KOPT-K1 (cell line): Measurements from ENCODE around the gene TBC1D32.
"Not testable (repeated sequence)": the region's sequence is repeated elsewhere in the genome, so short reads cannot be mapped to it uniquely, and the experiment has no call there.

Source experiments
- H3K27ac ChIP-seq: fragments of 200-600 bp; sonication (generic); 2 replicates; pipeline ENCODE4 v1.5.1; 2016; ENCODE audit warnings: antibody characterized with exemption, mild to moderate bottlenecking, low read depth, low read length; ENCODE audit not compliant: poor library complexity, severe bottlenecking
- H3K36me3 ChIP-seq: fragments of 200-600 bp; sonication (generic); 2 replicates; pipeline ENCODE4 v1.5.1; 2017; ENCODE audit warnings: antibody characterized with exemption, mild to moderate bottlenecking, low read length, moderate library complexity; ENCODE audit not compliant: insufficient read depth
- H3K9me3 ChIP-seq: fragments of 200-600 bp; sonication (generic); 2 replicates; pipeline ENCODE4 v1.5.1; 2017; ENCODE audit warnings: antibody characterized with exemption, low read length, mild to moderate bottlenecking; ENCODE audit not compliant: insufficient read depth, poor library complexity, severe bottlenecking

The TBC1D32 gene

GRCh38 chr6:121301156-121301555 is 33.1 kb downstream of the TBC1D32 start:
- not testable (repeated sequence) for H3K27ac ChIP-seq, H3K9me3 ChIP-seq, H3K36me3 ChIP-seq

GRCh38 chr6:121297694-121298093 is 36.6 kb downstream of the TBC1D32 start:
- Histone ChIP-seq H3K36me3 (no peaks in the 10 kb centered on the region), H3K9me3 (no peaks in the 10 kb centered on the region), H3K27ac (no peak overlapping the region)

GRCh38 chr6:121285041-121285440 is 49.2 kb downstream of the TBC1D32 start:
- H3K36me3 ChIP-seq, result peaks cover 10% of the 10 kb centered on the region; the same call in 1 of the 2 replicates
- no peaks in the 10 kb centered on the region for H3K9me3 ChIP-seq
- no peak overlapping the region for H3K27ac ChIP-seq

GRCh38 chr6:121274666-121275295 is 59.5 kb downstream of the TBC1D32 start:
- Histone ChIP-seq H3K36me3 (no peaks in the 10 kb centered on the region), H3K9me3 (no peaks in the 10 kb centered on the region), H3K27ac (no peak overlapping the region)

GRCh38 chr6:121263742-121264141 is 70.5 kb downstream of the TBC1D32 start:
- peaks cover 20% of the 10 kb centered on the region for H3K9me3 ChIP-seq
- no peak overlapping the region for H3K27ac ChIP-seq

GRCh38 chr6:121260651-121261102 is 73.6 kb downstream of the TBC1D32 start:
- Histone ChIP-seq H3K27ac (no peak overlapping the region), H3K36me3 (peaks cover 6% of the 10 kb centered on the region; the same call in 1 of the 2 replicates)

More at GRCh38 chr6:121263742-121264141, 70.5 kb downstream of the TBC1D32 start:
- peaks cover 6% of the 10 kb centered on the region; the same call in 1 of the 2 replicates for H3K36me3 ChIP-seq

GRCh38 chr6:121247386-121247785 is 86.9 kb downstream of the TBC1D32 start:
- Histone ChIP-seq H3K9me3 (peaks cover 47% of the 10 kb centered on the region), H3K27ac (no peak overlapping the region), H3K36me3 (no peaks in the 10 kb centered on the region; the same call in 1 of the 2 replicates)

More at GRCh38 chr6:121260651-121261102, 73.6 kb downstream of the TBC1D32 start:
- H3K9me3 ChIP-seq, result peaks cover 20% of the 10 kb centered on the region

- H3K27ac ChIP-seq, result no peak overlapping the region
- H3K9me3 ChIP-seq, result peaks cover 18% of the 10 kb centered on the region
- peaks cover 3% of the 10 kb centered on the region; the same call in 1 of the 2 replicates for H3K36me3 ChIP-seq
Measured at GRCh38 chr6:121242386-121242785, 91.9 kb downstream of the TBC1D32 start.

GRCh38 chr6:121237859-121238258 is 96.4 kb downstream of the TBC1D32 start:
- H3K9me3 ChIP-seq, result no peaks in the 10 kb centered on the region
- H3K27ac ChIP-seq, result no peak overlapping the region
- H3K36me3 ChIP-seq, result peaks cover 15% of the 10 kb centered on the region; the same call in 1 of the 2 replicates

- Histone ChIP-seq H3K9me3 (no peaks in the 10 kb centered on the region), H3K27ac (no peak overlapping the region), H3K36me3 (peaks cover 15% of the 10 kb centered on the region; the same call in 1 of the 2 replicates)
Measured at GRCh38 chr6:121236984-121237383, 97.3 kb downstream of the TBC1D32 start.

GRCh38 chr6:121235386-121235785 is 98.9 kb downstream of the TBC1D32 start:
- H3K36me3 ChIP-seq, result peaks cover 15% of the 10 kb centered on the region; the same call in 1 of the 2 replicates
- H3K27ac ChIP-seq, result no peak overlapping the region
- no peaks in the 10 kb centered on the region for H3K9me3 ChIP-seq

GRCh38 chr6:121223930-121224329 is 110.3 kb downstream of the TBC1D32 start:
- Histone ChIP-seq H3K36me3 (no peaks in the 10 kb centered on the region; the same call in 1 of the 2 replicates), H3K27ac (no peak overlapping the region), H3K9me3 (no peaks in the 10 kb centered on the region)

GRCh38 chr6:121223212-121223611 is 111.1 kb downstream of the TBC1D32 start:
- Histone ChIP-seq H3K27ac (no peak overlapping the region), H3K36me3 (no peaks in the 10 kb centered on the region; the same call in 1 of the 2 replicates), H3K9me3 (no peaks in the 10 kb centered on the region)

- Histone ChIP-seq H3K9me3 (no peaks in the 10 kb centered on the region), H3K36me3 (no peaks in the 10 kb centered on the region; the same call in 1 of the 2 replicates), H3K27ac (no peak overlapping the region)
Measured at GRCh38 chr6:121222656-121223055, 111.6 kb downstream of the TBC1D32 start.

GRCh38 chr6:121216928-121217327 is 117.4 kb downstream of the TBC1D32 start:
- H3K36me3 ChIP-seq, result peaks cover 15% of the 10 kb centered on the region; the same call in 1 of the 2 replicates
- no peak overlapping the region for H3K27ac ChIP-seq
- peaks cover 32% of the 10 kb centered on the region for H3K9me3 ChIP-seq

GRCh38 chr6:121213341-121213740 is 120.9 kb downstream of the TBC1D32 start:
- Histone ChIP-seq H3K36me3 (peaks cover 17% of the 10 kb centered on the region; the same call in 1 of the 2 replicates), H3K9me3 (peaks cover 32% of the 10 kb centered on the region)
- not testable (repeated sequence) for H3K27ac ChIP-seq
